Measurements from ENCODE around the gene PCDHA1.

- no peak for TF ChIP-seq CTCF (IDR thresholded peaks at IDR 0.05)
- no peak for TF ChIP-seq EZH2 (IDR thresholded peaks at IDR 0.05)
Measured at GRCh38 chr5:141003031-141003430, 217.1 kb downstream of the PCDHA1 start.
